ENCODE data around the gene FRG2C.
"Not testable (repeated sequence)": the region's sequence is repeated elsewhere in the genome, so short reads cannot be mapped to it uniquely, and the experiment has no call there.

The FRG2C gene

GRCh38 chr3:75669348-75670297 lies 5.5 kb downstream of the FRG2C start:
- not testable (repeated sequence) for DNase-seq

- peak; percentile 68 for DNase-seq
These were observed 6.5 kb downstream of the FRG2C start for GRCh38 chr3:75670298-75671286.

GRCh38 chr3:75671287-75672139 lies 7.4 kb downstream of the FRG2C start:
- not testable (repeated sequence) for DNase-seq

- DNase-seq: peak; percentile 64
These were observed 8.1 kb downstream of the FRG2C start for GRCh38 chr3:75672140-75672775.

- DNase-seq: not testable (repeated sequence)
These were observed 19.8 kb downstream of the FRG2C start for GRCh38 chr3:75683965-75684364.

GRCh38 chr3:75687323-75687722 lies 23.2 kb downstream of the FRG2C start:
- no peak for DNase-seq

GRCh38 chr3:75692061-75692460 lies 27.9 kb downstream of the FRG2C start:
- DNase-seq: no peak
